ENCODE data around the gene CFAP221.
A peak's percentile ranks its signal among the peaks of the same experiment; 100 is the strongest.

CFAP221 gene

DNA sequence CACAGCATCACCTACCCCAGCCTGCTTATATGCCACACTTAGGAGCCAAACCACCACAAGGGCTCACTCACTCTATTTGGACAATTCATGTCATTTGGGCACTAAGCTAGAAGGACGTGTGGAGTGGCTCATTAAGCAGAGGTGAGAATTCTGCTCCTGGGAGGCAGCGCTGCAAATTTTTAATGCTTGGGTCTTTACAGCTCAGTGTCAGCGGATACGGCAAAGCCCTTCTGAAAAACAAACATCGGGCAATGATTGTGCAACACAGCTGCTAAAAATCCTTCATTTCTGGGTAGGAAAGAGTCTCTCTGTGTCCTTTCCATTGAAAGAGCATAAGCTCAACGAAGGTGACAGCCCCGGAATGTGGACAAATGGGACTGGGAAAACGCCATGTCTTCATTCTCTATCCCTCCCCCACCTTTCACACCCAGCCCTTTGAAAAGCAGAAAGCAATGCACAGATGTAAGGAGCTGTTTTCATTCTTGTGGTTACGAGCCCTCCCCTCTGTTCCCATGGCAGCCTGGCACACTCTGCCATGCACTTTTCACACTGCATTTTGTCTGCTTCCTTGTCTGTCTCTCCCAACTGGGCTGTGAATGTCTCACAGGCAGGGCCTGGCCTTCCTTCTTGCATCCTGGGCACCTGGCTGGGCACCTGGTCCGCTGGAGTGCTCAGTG is 150.7 kb downstream of the CFAP221 start:
- peak overlapping the region; percentile 56 for H3K4me3 ChIP-seq (ENCODE audit: low read length)
- no peaks in the 10 kb centered on the region for H3K36me3 ChIP-seq (ENCODE audit: insufficient read depth, low read length)
- H3K27me3 ChIP-seq (ENCODE audit: control insufficient read depth, insufficient read depth, low read length), result peaks cover 6% of the 10 kb centered on the region
- H3K4me2 ChIP-seq (ENCODE audit: low read length), result peak overlapping the region; percentile 83
- no peak overlapping the region for H3K9ac ChIP-seq (ENCODE audit: low read depth, low read length)
- no peaks in the 10 kb centered on the region for H3K9me3 ChIP-seq (replicated peaks; ENCODE audit: low read length)
- peaks cover 18% of the 10 kb centered on the region for H3K4me1 ChIP-seq (ENCODE audit: control insufficient read depth, insufficient read depth, low read length)

DNA sequence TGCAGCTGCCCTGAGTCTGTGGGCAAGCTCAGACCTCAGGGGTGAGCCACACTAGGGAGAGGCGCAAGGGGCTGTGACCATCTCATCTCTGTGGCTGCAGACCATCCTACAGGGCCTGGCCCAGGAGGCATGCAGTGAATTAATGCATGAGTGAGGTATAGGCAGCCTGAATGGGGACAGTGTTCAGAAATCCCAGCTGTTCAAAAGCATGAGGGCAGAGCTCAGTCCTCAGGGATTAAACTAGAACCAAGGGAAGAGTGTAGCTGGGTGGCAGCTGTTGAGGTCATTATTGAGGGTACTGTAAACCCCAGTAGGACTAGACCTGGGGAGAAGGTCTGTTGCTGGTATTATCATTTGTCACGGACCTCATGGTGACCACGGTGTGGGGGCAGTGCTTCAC is 151.8 kb downstream of the CFAP221 start:
- no peak overlapping the region for H3K4me2 ChIP-seq (ENCODE audit: low read length)
- peaks cover 18% of the 10 kb centered on the region for H3K4me1 ChIP-seq (ENCODE audit: control insufficient read depth, insufficient read depth, low read length)
- no peak overlapping the region for H3K4me3 ChIP-seq (ENCODE audit: low read length)
- H3K36me3 ChIP-seq (ENCODE audit: insufficient read depth, low read length), result no peaks in the 10 kb centered on the region
- H3K9ac ChIP-seq (ENCODE audit: low read depth, low read length), result no peak overlapping the region
- peaks cover 11% of the 10 kb centered on the region for H3K27me3 ChIP-seq (ENCODE audit: control insufficient read depth, insufficient read depth, low read length)
- no peaks in the 10 kb centered on the region for H3K9me3 ChIP-seq (replicated peaks; ENCODE audit: low read length)

DNA sequence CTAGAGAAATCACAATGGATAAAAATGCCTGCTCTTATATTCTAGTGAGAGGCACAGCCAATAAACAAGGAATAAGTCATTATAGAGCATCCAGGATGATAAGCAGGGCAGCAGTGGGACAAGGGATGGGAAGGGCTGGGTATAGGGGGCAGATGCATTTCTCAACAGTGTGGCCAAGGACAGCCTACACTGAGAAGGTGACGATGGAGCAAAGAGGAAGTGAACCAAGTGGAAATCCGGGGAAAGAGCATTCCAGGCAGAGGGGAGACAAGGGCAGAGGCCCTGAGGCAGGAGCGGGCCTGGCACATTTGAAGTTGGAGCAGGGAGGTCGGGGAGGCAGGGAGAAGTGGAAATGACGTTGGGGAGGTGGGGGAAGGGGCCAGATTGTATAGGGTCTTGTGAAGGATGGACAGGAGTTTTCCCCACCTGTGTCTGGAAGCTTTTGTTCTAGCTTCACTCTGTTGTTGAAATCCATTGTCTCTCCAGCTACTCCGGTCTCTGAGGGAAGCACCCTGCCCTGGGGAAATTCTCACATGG is 152.3 kb downstream of the CFAP221 start:
- Histone ChIP-seq H3K4me1 (ENCODE audit: control insufficient read depth, insufficient read depth, low read length) (peaks cover 18% of the 10 kb centered on the region), H3K4me3 (ENCODE audit: low read length) (no peak overlapping the region), H3K36me3 (ENCODE audit: insufficient read depth, low read length) (no peaks in the 10 kb centered on the region), H3K4me2 (ENCODE audit: low read length) (no peak overlapping the region), H3K27me3 (ENCODE audit: control insufficient read depth, insufficient read depth, low read length) (peaks cover 13% of the 10 kb centered on the region), H3K9me3 (replicated peaks; ENCODE audit: low read length) (no peaks in the 10 kb centered on the region), H3K9ac (ENCODE audit: low read depth, low read length) (no peak overlapping the region)

DNA sequence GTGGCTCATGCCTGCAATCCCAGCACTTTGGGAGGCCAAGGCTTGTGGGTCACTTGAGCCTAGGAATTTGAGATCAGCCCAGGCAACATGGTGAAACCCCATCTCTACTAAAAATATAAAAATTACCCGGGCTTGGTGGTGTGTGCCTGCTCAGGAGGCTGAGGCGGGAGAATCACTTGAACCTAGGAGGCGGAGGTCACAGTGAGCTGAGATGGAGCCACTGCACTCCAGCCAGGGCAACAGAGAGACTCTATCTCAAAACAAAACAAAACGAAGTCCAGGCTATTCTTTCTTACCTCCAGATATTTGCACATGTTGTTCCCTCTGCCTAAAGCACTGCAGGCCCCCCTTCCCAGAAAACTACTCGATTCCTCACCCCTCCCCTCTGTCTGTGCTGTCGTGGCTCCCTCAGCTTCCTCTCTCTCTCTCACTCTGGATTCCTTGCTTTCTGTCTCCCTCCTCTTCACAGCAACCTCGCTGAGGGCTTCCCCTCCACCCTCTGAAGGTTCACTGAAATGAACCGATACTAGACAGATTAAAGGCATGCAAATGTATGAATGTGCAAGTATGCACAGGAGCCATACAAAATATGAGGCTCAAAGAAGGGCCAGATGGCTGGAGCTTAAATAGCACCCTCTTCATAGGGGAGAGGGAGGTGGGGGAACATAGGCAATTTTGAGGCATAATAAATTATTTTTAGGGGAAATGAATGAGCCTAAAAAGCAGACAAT is 153.2 kb downstream of the CFAP221 start:
- H3K4me3 ChIP-seq (ENCODE audit: low read length), result no peak overlapping the region
- H3K36me3 ChIP-seq (ENCODE audit: insufficient read depth, low read length), result no peaks in the 10 kb centered on the region
- H3K9me3 ChIP-seq (replicated peaks; ENCODE audit: low read length), result no peaks in the 10 kb centered on the region
- H3K4me1 ChIP-seq (ENCODE audit: control insufficient read depth, insufficient read depth, low read length), result peaks cover 18% of the 10 kb centered on the region
- no peak overlapping the region for H3K9ac ChIP-seq (ENCODE audit: low read depth, low read length)
- peaks cover 13% of the 10 kb centered on the region for H3K27me3 ChIP-seq (ENCODE audit: control insufficient read depth, insufficient read depth, low read length)
- H3K4me2 ChIP-seq (ENCODE audit: low read length), result no peak overlapping the region

DNA sequence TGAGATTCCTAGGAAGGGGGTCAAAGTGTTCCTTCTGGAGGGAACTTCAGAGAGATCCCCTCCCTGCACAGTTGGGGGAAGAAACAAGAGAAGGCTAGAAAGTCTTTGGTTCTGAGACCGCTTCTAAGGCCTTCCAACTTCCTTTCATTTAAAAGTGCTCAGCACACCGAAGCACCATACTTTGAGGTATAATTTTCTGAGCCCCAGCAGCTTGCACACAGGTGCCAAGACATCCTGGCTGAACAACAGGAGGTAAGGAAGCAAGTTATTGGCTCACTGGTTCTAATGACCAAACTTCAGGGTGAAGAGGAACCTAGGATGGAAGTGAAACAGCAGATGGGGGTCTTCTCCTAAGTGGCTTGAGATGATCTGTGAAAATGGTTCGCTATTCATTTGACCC is 154.0 kb downstream of the CFAP221 start:
- H3K36me3 ChIP-seq (ENCODE audit: insufficient read depth, low read length), result no peaks in the 10 kb centered on the region
- H3K9me3 ChIP-seq (replicated peaks; ENCODE audit: low read length), result no peaks in the 10 kb centered on the region
- H3K27me3 ChIP-seq (ENCODE audit: control insufficient read depth, insufficient read depth, low read length), result peaks cover 13% of the 10 kb centered on the region
- H3K9ac ChIP-seq (ENCODE audit: low read depth, low read length), result no peak overlapping the region
- peaks cover 21% of the 10 kb centered on the region for H3K4me1 ChIP-seq (ENCODE audit: control insufficient read depth, insufficient read depth, low read length)
- no peak overlapping the region for H3K4me2 ChIP-seq (ENCODE audit: low read length)
- no peak overlapping the region for H3K4me3 ChIP-seq (ENCODE audit: low read length)

DNA sequence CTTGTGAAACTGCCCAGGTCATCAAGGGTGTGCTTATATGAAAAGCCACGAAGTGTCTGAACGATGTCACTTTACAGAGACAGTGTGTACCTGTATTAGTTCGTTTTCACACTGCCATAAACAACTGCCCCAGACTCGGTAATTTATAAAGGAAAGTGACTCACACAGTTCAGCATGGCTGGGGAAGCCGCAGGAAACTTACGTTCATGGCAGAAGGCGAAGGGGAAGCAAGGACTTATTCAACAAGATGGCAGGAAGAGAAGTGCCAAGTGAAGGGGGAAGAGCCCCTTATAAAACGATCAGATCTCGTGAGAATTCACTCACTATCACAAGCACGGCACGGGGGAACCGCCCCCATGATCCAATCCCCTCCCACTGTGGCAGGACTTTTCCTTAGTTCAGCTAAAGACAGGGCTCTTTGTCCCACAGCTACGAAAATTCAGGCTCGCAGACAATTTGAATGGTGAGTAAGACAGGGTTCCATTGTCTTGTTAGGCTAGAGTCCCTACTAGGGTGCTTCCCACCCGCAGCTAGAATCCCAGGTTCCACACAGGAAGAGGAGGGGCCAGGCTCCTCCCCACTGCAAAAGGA is 154.9 kb downstream of the CFAP221 start:
- Histone ChIP-seq H3K9ac (ENCODE audit: low read depth, low read length) (no peak overlapping the region), H3K4me3 (ENCODE audit: low read length) (no peak overlapping the region), H3K4me2 (ENCODE audit: low read length) (no peak overlapping the region), H3K27me3 (ENCODE audit: control insufficient read depth, insufficient read depth, low read length) (peaks cover 13% of the 10 kb centered on the region), H3K4me1 (ENCODE audit: control insufficient read depth, insufficient read depth, low read length) (peaks cover 21% of the 10 kb centered on the region), H3K36me3 (ENCODE audit: insufficient read depth, low read length) (no peaks in the 10 kb centered on the region), H3K9me3 (replicated peaks; ENCODE audit: low read length) (no peaks in the 10 kb centered on the region)

DNA sequence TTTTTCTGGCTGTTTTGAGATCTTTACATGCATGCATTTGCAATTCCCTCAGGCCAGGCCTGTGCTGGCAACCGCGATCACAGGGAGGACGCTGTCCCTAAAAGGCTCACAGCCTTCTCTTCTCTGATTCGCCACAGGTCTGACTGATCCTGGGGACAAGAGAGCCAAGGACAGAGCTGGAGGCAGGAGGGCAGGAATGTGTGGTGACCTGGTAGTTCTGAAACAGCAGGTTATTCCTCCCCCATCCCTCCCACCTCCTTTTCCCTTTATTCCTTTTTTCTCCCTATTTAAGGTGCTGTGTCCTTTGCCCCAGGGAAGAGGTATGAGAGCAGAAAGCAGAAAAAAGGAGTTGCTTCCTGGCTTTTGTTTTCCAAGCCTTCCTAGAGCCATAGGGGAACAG is 156.6 kb downstream of the CFAP221 start:
- peaks cover 5% of the 10 kb centered on the region for H3K4me1 ChIP-seq (ENCODE audit: control insufficient read depth, insufficient read depth, low read length)
- H3K36me3 ChIP-seq (ENCODE audit: insufficient read depth, low read length), result no peaks in the 10 kb centered on the region
- H3K4me2 ChIP-seq (ENCODE audit: low read length), result no peak overlapping the region
- no peaks in the 10 kb centered on the region for H3K9me3 ChIP-seq (replicated peaks; ENCODE audit: low read length)
- peaks cover 13% of the 10 kb centered on the region for H3K27me3 ChIP-seq (ENCODE audit: control insufficient read depth, insufficient read depth, low read length)
- no peak overlapping the region for H3K4me3 ChIP-seq (ENCODE audit: low read length)
- no peak overlapping the region for H3K9ac ChIP-seq (ENCODE audit: low read depth, low read length)

DNA sequence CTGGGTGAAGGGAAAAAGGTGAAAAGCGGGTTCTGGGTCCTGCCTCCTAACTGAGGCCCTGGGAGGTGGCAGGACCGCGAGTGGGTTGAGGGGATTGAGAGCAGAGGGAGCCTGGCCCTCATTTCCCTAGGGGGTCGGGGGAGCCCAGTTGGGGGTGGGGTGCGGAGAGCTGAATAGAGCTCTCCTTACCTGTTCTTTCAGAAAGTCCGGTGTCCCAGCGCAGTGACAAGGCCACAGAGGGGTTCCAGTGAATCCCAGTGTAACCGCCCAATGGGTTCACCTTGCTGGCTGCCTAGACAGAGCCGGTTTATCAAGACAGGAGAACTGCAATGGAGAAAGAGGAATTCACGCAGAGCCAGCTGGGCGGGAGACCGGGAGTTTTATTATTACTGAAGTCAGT is 157.1 kb downstream of the CFAP221 start:
- Histone ChIP-seq H3K4me1 (ENCODE audit: control insufficient read depth, insufficient read depth, low read length) (peaks cover 2% of the 10 kb centered on the region), H3K4me3 (ENCODE audit: low read length) (no peak overlapping the region), H3K9me3 (replicated peaks; ENCODE audit: low read length) (no peaks in the 10 kb centered on the region), H3K27me3 (ENCODE audit: control insufficient read depth, insufficient read depth, low read length) (peaks cover 13% of the 10 kb centered on the region), H3K9ac (ENCODE audit: low read depth, low read length) (no peak overlapping the region), H3K4me2 (ENCODE audit: low read length) (no peak overlapping the region), H3K36me3 (ENCODE audit: insufficient read depth, low read length) (no peaks in the 10 kb centered on the region)

DNA sequence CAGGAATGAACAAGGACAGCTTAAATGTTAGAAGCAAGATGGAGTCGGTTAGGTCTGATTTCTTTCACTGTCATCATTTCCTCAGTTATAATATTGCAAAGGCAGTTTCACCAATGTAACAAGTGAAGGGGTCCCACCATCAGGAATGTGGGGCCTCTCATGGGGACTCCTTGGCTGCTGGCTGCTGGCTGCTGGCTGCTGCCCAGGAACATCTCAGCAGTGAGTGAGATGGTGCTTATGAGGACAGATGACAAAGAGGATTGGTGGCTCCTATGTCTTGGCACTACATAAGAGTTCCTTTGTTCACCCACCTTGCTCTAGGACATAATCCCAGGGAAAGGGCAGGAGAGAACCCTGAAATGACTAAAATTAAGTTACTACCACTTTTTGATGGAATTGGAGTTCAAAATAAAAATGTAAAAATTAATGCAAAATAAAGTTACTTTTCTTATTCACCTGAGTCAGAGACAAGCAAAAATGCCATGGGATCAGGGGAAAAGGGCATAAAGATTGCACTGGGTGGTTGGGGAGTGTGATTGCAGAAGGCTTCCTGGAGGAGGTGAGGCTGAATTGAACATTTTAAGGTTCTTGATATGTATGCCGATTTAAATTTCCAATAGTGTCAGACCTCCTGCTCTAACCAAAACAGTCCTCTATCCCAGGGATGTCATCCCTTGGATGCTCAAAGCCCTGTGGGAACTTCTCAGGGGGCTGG is 158.1 kb downstream of the CFAP221 start:
- no peaks in the 10 kb centered on the region for H3K36me3 ChIP-seq (ENCODE audit: insufficient read depth, low read length)
- peaks cover 13% of the 10 kb centered on the region for H3K27me3 ChIP-seq (ENCODE audit: control insufficient read depth, insufficient read depth, low read length)
- peaks cover 2% of the 10 kb centered on the region for H3K4me1 ChIP-seq (ENCODE audit: control insufficient read depth, insufficient read depth, low read length)
- no peak overlapping the region for H3K4me2 ChIP-seq (ENCODE audit: low read length)
- H3K9ac ChIP-seq (ENCODE audit: low read depth, low read length), result no peak overlapping the region
- no peaks in the 10 kb centered on the region for H3K9me3 ChIP-seq (replicated peaks; ENCODE audit: low read length)
- H3K4me3 ChIP-seq (ENCODE audit: low read length), result no peak overlapping the region

DNA sequence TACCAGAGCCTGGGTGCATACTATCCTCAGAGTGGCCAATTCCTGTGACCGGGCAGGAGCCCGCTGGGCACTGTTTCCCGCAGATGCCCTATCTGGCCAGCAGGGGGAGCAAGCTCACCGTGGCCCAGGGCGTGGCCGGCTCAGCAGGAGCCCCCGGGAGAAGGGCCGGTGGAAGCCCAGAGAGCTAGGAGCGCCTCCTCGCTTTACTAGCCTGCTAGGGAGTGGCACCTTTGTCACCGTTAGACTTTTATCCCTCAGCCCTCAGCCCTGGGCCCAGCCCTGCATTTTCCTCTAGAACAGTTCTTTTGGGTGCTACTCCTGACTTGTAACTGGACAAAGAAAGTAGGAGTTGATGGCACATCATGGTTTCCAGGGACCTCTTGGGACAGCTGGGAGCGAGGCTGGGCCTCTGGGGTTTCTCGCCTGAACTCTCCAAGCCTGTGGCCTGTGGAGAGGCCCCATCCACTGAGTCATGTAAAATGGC is 158.7 kb downstream of the CFAP221 start:
- H3K27me3 ChIP-seq (ENCODE audit: control insufficient read depth, insufficient read depth, low read length), result peaks cover 11% of the 10 kb centered on the region
- H3K4me3 ChIP-seq (ENCODE audit: low read length), result no peak overlapping the region
- peak overlapping the region; percentile 61 for H3K4me2 ChIP-seq (ENCODE audit: low read length)
- H3K4me1 ChIP-seq (ENCODE audit: control insufficient read depth, insufficient read depth, low read length), result peaks cover 2% of the 10 kb centered on the region
- H3K36me3 ChIP-seq (ENCODE audit: insufficient read depth, low read length), result no peaks in the 10 kb centered on the region
- H3K9ac ChIP-seq (ENCODE audit: low read depth, low read length), result no peak overlapping the region
- no peaks in the 10 kb centered on the region for H3K9me3 ChIP-seq (replicated peaks; ENCODE audit: low read length)

DNA sequence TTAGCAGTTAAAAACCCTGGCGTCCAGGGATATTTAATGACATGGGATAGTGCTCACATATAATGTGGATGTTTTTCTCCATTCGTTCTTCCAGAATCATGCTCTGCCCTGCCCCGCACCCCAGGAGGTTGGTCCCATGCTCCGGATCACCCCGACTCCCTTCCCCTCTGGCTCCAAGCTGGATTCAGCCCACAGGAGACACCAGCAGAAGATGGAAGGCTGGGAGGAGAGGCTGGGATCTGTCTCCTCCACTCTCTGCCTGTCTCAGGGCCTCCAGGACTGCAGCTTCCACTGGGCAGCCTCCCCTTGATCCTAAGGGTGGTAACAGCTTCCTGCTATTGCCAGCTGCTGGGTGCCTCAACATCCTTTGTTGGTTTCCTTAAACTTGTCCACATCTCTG is 159.3 kb downstream of the CFAP221 start:
- Histone ChIP-seq H3K4me2 (ENCODE audit: low read length) (no peak overlapping the region), H3K9me3 (replicated peaks; ENCODE audit: low read length) (no peaks in the 10 kb centered on the region), H3K36me3 (ENCODE audit: insufficient read depth, low read length) (no peaks in the 10 kb centered on the region), H3K27me3 (ENCODE audit: control insufficient read depth, insufficient read depth, low read length) (peaks cover 7% of the 10 kb centered on the region), H3K4me3 (ENCODE audit: low read length) (no peak overlapping the region), H3K9ac (ENCODE audit: low read depth, low read length) (no peak overlapping the region), H3K4me1 (ENCODE audit: control insufficient read depth, insufficient read depth, low read length) (peaks cover 2% of the 10 kb centered on the region)
